GM23248 (cell line): ENCODE measurements around the gene TSPEAR.

Experiments
- EZH2 ChIP-seq: fragments of 200-600 bp; sonication (generic); IDR thresholded peaks from 2 replicates; pipeline ENCODE4 v1.6.1; 2018; ENCODE audit warnings: antibody characterized with exemption, mild to moderate bottlenecking; ENCODE audit not compliant: insufficient read depth, poor library complexity, severe bottlenecking
- EZH2phosphoT487 ChIP-seq: fragments of 200-600 bp; sonication (generic); IDR thresholded peaks from 2 replicates; pipeline ENCODE4 v1.6.1; 2018; ENCODE audit warnings: antibody characterized with exemption, moderate library complexity, mild to moderate bottlenecking, low read depth; ENCODE audit not compliant: insufficient read depth

DNA sequence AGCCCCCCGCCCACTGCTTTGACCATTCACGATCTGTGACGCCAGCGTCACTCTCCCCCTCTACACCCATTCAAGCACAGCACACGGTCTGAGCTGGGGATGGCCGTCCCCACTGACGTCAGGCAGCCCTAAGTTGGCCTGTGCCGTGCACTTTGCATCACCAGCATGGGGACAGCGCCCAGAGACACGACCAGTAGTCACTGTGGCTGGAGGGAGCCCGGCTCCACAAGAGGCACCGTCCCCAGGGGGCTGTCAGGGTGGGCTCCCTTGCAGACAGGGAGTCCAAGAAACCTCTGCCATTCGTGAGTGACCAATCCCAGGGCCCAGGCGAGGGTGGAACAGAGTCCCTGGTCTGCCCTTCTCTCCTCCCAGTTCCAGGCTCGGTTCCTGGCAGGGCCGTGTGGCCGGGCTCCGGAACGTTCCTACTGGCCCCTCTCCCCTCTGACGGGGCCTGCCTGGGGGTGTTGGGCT is 97.2 kb downstream of the TSPEAR start:
- TF ChIP-seq EZH2 (no peak), EZH2phosphoT487 (no peak)
